ENCODE results near the gene PLEKHH1.

DNA sequence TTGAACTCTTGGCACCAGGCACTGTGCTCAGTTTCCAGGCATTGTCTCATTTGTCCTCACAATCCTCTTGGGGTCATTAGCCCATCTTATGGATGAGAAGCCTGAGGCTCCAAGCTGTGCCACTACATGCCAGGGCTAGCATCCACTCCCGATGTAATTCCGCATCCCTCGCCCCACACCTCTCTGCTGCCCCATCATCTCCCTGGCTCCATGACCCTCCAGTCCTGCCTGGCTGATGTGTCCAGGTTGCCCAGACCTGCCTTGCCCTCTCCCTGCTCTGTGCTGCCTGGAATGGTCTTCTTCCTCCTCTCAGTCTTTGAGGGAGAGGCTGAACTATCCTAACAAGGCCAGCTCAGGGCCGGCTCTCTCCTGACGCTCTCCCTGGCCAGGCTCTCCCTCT is 39.5 kb downstream of the PLEKHH1 start:
- TF ChIP-seq, protein P1, sequence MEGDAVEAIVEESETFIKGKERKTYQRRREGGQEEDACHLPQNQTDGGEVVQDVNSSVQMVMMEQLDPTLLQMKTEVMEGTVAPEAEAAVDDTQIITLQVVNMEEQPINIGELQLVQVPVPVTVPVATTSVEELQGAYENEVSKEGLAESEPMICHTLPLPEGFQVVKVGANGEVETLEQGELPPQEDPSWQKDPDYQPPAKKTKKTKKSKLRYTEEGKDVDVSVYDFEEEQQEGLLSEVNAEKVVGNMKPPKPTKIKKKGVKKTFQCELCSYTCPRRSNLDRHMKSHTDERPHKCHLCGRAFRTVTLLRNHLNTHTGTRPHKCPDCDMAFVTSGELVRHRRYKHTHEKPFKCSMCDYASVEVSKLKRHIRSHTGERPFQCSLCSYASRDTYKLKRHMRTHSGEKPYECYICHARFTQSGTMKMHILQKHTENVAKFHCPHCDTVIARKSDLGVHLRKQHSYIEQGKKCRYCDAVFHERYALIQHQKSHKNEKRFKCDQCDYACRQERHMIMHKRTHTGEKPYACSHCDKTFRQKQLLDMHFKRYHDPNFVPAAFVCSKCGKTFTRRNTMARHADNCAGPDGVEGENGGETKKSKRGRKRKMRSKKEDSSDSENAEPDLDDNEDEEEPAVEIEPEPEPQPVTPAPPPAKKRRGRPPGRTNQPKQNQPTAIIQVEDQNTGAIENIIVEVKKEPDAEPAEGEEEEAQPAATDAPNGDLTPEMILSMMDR (IDR thresholded peaks at IDR 0.05; ENCODE audit: low read depth, low read length): no peak
- TF ChIP-seq EZH2phosphoT487 (IDR thresholded peaks at IDR 0.05; ENCODE audit: low read depth): no peak
